HepG2 (cell line): ENCODE data around the gene EGLN2. TPM values are rescaled to one million over a fixed set of nuclear protein-coding genes. Genes with fewer than 3 reads are reported as not detected.

ENCODE experiments used
- EHMT2 ChIP-seq: fragments of 200-600 bp; sonication (generic); IDR thresholded peaks from 2 replicates; pipeline ENCODE4 v1.7.0; 2017; ENCODE audit warnings: antibody characterized with exemption, low read depth, low read length, borderline replicate concordance
- FOSL2 ChIP-seq: sonication (generic); formaldehyde crosslinking; IDR thresholded peaks from 2 replicates; pipeline ENCODE4 v1.4.0; 2020; ENCODE audit warnings: missing genetic modification reagents
- JUNB ChIP-seq: sonication (generic); formaldehyde crosslinking; IDR thresholded peaks from 2 replicates; pipeline ENCODE4 v1.8.0; 2022; ENCODE audit warnings: missing genetic modification reagents, mild to moderate bottlenecking, borderline replicate concordance
- JUND ChIP-seq: sonication (generic); formaldehyde crosslinking; IDR thresholded peaks from 2 replicates; pipeline ENCODE4 v1.8.0; 2022; ENCODE audit warnings: mild to moderate bottlenecking, missing genetic modification reagents
- MAFG ChIP-seq: sonication (generic); formaldehyde crosslinking; IDR thresholded peaks from 2 replicates; pipeline ENCODE4 v1.5.1; 2020; ENCODE audit warnings: mild to moderate bottlenecking, missing genetic modification reagents
- MXD4 ChIP-seq: IDR thresholded peaks from 2 replicates; pipeline ENCODE4 v1.6.1; 2016; ENCODE audit warnings: mild to moderate bottlenecking, missing biosample characterization, missing genetic modification reagents
- NAIF1 ChIP-seq: sonication (generic); formaldehyde crosslinking; IDR thresholded peaks from 2 replicates; pipeline ENCODE4 v1.5.0; 2020; ENCODE audit warnings: mild to moderate bottlenecking, missing genetic modification reagents, borderline replicate concordance
- PHF5A ChIP-seq: IDR thresholded peaks from one replicate; pipeline ENCODE4 v1.6.1; 2018; ENCODE audit warnings: low read depth, missing genetic modification reagents; ENCODE audit not compliant: unreplicated experiment
- SETDB1 ChIP-seq: sonication (generic); formaldehyde crosslinking; IDR thresholded peaks from 2 replicates; pipeline ENCODE4 v1.5.1; 2020; ENCODE audit warnings: missing genetic modification reagents, mild to moderate bottlenecking, borderline replicate concordance
- SMAD3 ChIP-seq: sonication (generic); formaldehyde crosslinking; IDR thresholded peaks from 2 replicates; pipeline ENCODE4 v1.4.0; 2020; ENCODE audit warnings: missing genetic modification reagents
- ZFP36L2 ChIP-seq: sonication (generic); formaldehyde crosslinking; IDR thresholded peaks from 2 replicates; pipeline ENCODE4 v1.4.0; 2020; ENCODE audit warnings: missing genetic modification reagents
- ZNF7 ChIP-seq: IDR thresholded peaks from 2 replicates; pipeline ENCODE4 v1.6.1; 2016; ENCODE audit warnings: missing biosample characterization, missing genetic modification reagents
- ZSCAN22 ChIP-seq: sonication (generic); formaldehyde crosslinking; IDR thresholded peaks from 2 replicates; pipeline ENCODE4 v1.4.0; 2020; ENCODE audit warnings: mild to moderate bottlenecking, missing genetic modification reagents
- polyA plus RNA-seq, 8 experiments: library from polyadenylated mRNA; depleted of rRNA in 3 of 8; stranded (reverse) in 7 of 8; unstranded in 1 of 8; fragments of >200 nt; fragmentation: Illumina TruSeq in 4 of 8; extraction: Trizol in 4 of 8; gene quantifications; 2 replicates each; pipeline versions ENCODE4 v1.2.1 to v1.2.3, GENCODE V29; 2011 to 2016; ENCODE audit warnings: low read depth in 4 of 8, missing spikeins in 1 of 8, mixed read lengths in 1 of 8; ENCODE audit not compliant: insufficient read depth in 1 of 8
- total RNA-seq, 5 experiments: library from RNA; depleted of rRNA; stranded (reverse); fragments of >200 nt; fragmentation: Illumina TruSeq; extraction: Trizol; gene quantifications; 2 replicates each; pipeline ENCODE4 v1.2.3, GENCODE V29; 2016; ENCODE audit warnings: low read depth in 1 of 5
- TF ChIP-seq, protein P1 (sequence below): IDR thresholded peaks from 2 replicates; pipeline ENCODE4 v1.6.1; 2016; ENCODE audit warnings: low read depth, missing genetic modification reagents, missing compliant biosample characterization
- TF ChIP-seq, protein P2 (sequence below): IDR thresholded peaks from 2 replicates; pipeline ENCODE4 v1.4.0; 2020; ENCODE audit warnings: mild to moderate bottlenecking, missing genetic modification reagents
- TF ChIP-seq, protein P3 (sequence below): sonication (generic); formaldehyde crosslinking; IDR thresholded peaks from 2 replicates; pipeline ENCODE4 v1.4.0; 2020; ENCODE audit warnings: mild to moderate bottlenecking, missing genetic modification reagents

EGLN2 gene
- total and polyA plus RNA-seq, 2 of the 13 experiments (the other 11 are each of a cell fraction or from before 2014, with no cell fraction given), result 16.5 to 40.8 TPM

DNA sequence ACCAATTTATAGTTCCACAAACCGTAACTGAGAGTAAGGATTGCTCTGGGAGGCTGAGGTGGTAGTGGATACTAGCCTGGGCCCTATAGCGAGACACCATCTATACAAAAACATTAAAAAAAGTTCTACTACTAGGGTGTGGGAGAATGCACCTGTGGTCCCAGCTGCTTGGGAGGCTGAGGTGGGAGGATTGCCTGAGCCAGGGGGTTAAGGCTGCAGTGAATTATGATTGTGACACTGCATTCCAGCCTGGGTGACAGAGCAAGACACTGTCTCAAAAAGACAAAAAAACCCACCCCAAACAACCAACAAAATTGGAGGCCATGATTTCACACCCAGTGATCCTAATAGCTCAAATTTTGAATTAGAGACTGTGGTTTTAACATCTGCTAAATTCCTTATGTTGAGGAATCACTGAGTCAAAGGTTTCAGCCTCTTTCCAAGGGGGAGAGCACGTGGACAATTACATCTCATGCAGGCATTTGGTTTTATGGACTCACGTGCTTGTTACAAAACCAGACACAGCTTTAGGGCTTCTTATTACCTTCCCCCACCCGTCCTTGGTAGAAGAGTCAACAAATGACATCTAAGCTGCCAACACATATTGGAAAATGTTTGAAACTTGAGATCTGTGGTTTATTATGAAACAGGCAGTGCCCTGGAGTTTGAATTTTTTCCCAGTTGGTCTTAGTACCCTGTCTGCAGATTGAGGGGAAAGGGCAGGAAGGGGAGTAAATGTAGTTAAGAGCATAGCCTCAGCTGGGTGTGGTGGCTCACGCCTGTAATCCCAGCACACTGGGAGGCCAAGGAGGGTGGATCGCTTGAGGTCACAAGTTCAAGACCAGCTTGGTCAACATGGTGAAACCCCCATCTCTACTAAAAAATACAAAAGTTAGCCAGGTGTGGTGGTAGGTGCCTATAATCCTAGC, 32.8 kb downstream of the EGLN2 start (continued):
- TF ChIP-seq, protein P1, sequence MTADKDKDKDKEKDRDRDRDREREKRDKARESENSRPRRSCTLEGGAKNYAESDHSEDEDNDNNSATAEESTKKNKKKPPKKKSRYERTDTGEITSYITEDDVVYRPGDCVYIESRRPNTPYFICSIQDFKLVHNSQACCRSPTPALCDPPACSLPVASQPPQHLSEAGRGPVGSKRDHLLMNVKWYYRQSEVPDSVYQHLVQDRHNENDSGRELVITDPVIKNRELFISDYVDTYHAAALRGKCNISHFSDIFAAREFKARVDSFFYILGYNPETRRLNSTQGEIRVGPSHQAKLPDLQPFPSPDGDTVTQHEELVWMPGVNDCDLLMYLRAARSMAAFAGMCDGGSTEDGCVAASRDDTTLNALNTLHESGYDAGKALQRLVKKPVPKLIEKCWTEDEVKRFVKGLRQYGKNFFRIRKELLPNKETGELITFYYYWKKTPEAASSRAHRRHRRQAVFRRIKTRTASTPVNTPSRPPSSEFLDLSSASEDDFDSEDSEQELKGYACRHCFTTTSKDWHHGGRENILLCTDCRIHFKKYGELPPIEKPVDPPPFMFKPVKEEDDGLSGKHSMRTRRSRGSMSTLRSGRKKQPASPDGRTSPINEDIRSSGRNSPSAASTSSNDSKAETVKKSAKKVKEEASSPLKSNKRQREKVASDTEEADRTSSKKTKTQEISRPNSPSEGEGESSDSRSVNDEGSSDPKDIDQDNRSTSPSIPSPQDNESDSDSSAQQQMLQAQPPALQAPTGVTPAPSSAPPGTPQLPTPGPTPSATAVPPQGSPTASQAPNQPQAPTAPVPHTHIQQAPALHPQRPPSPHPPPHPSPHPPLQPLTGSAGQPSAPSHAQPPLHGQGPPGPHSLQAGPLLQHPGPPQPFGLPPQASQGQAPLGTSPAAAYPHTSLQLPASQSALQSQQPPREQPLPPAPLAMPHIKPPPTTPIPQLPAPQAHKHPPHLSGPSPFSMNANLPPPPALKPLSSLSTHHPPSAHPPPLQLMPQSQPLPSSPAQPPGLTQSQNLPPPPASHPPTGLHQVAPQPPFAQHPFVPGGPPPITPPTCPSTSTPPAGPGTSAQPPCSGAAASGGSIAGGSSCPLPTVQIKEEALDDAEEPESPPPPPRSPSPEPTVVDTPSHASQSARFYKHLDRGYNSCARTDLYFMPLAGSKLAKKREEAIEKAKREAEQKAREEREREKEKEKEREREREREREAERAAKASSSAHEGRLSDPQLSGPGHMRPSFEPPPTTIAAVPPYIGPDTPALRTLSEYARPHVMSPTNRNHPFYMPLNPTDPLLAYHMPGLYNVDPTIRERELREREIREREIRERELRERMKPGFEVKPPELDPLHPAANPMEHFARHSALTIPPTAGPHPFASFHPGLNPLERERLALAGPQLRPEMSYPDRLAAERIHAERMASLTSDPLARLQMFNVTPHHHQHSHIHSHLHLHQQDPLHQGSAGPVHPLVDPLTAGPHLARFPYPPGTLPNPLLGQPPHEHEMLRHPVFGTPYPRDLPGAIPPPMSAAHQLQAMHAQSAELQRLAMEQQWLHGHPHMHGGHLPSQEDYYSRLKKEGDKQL (CRISPR knock-in tag), result peak; percentile 63; the same call in 1 of the 2 replicates
- TF ChIP-seq JUNB (CRISPR knock-in tag) (peak; percentile 52; the same call in 1 of the 2 replicates), EHMT2 (no peak), SMAD3 (CRISPR knock-in tag) (peak; percentile 88; the same call in 1 of the 2 replicates), FOSL2 (CRISPR knock-in tag) (peak; percentile 85), ZNF7 (CRISPR knock-in tag) (peak; percentile 43; the same call in 1 of the 2 replicates), PHF5A (CRISPR knock-in tag) (peak; percentile 68), ZFP36L2 (CRISPR knock-in tag) (no peak), MXD4 (CRISPR knock-in tag) (peak; percentile 60; the same call in 1 of the 2 replicates), ZSCAN22 (no peak), MAFG (CRISPR knock-in tag) (no peak), NAIF1 (CRISPR knock-in tag) (0 out of 2 replicates have a peak, but pooled peaks have one; percentile 26), SETDB1 (CRISPR knock-in tag) (no peak), JUND (CRISPR knock-in tag) (no peak)
- TF ChIP-seq, protein P2, sequence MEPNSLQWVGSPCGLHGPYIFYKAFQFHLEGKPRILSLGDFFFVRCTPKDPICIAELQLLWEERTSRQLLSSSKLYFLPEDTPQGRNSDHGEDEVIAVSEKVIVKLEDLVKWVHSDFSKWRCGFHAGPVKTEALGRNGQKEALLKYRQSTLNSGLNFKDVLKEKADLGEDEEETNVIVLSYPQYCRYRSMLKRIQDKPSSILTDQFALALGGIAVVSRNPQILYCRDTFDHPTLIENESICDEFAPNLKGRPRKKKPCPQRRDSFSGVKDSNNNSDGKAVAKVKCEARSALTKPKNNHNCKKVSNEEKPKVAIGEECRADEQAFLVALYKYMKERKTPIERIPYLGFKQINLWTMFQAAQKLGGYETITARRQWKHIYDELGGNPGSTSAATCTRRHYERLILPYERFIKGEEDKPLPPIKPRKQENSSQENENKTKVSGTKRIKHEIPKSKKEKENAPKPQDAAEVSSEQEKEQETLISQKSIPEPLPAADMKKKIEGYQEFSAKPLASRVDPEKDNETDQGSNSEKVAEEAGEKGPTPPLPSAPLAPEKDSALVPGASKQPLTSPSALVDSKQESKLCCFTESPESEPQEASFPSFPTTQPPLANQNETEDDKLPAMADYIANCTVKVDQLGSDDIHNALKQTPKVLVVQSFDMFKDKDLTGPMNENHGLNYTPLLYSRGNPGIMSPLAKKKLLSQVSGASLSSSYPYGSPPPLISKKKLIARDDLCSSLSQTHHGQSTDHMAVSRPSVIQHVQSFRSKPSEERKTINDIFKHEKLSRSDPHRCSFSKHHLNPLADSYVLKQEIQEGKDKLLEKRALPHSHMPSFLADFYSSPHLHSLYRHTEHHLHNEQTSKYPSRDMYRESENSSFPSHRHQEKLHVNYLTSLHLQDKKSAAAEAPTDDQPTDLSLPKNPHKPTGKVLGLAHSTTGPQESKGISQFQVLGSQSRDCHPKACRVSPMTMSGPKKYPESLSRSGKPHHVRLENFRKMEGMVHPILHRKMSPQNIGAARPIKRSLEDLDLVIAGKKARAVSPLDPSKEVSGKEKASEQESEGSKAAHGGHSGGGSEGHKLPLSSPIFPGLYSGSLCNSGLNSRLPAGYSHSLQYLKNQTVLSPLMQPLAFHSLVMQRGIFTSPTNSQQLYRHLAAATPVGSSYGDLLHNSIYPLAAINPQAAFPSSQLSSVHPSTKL (CRISPR knock-in tag), result peak; percentile 97
- TF ChIP-seq, protein P3, sequence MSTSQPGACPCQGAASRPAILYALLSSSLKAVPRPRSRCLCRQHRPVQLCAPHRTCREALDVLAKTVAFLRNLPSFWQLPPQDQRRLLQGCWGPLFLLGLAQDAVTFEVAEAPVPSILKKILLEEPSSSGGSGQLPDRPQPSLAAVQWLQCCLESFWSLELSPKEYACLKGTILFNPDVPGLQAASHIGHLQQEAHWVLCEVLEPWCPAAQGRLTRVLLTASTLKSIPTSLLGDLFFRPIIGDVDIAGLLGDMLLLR (CRISPR knock-in tag), result no peak
